ENCODE measurements around the gene CIDEB. TPM values are rescaled to one million over a fixed set of nuclear protein-coding genes. Genes with fewer than 3 reads are reported as not detected.

CIDEB gene
- polyA plus RNA-seq, 1 donor from 2014 or later: not detected

DNA sequence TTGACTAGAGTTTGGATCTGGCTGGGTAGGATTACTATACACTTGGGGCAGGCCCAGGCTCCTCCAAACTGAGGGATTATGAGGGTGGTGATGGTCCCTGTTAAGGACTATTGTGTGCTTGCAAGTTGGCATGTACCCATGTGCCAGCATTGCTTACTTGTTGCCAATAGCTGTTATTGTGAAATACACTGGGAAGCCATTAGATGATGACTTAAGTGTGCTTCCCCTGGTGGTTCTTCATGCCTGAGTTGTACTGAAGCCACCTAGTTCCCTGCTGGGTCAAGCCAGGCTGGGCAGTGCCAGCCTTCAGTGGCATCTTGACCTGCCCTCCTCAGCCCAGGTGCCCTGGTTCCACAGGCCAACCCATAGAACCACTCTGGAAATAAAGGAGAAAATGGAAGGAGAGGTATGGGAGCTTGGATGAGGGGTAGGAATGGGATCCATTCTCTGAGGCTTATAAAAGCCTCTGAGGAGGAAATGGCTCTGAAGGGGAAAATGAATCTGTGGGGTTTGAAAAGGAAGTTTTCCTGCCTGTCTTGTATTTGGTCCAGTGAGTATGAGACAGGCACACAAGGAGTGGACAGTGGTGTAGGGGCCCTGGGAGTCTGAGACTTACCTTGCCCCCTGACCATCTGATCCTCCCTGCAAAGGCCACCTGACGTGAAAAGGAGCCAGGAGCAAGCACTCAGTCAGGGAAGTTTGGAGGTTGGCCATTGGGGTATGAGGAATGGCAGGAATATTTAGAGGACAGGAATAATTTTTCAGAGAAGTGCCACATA is 4.2 kb upstream of the CIDEB start:
- H3K4me3 ChIP-seq (ENCODE audit: low read length): no peak overlapping the region
- H3K9me3 ChIP-seq (ENCODE audit: low read length): no peaks in the 10 kb centered on the region
- H3K9me2 ChIP-seq (ENCODE audit: insufficient read depth, low read length): no peaks in the 10 kb centered on the region
- H3K27me3 ChIP-seq (ENCODE audit: insufficient read depth, low read depth, low read length): no peaks in the 10 kb centered on the region
- no peaks in the 10 kb centered on the region for H4K20me1 ChIP-seq (ENCODE audit: insufficient read depth)
- no peaks in the 10 kb centered on the region for H3K79me2 ChIP-seq (replicated peaks; ENCODE audit: insufficient read depth, low read length)
- H3K36me3 ChIP-seq (ENCODE audit: insufficient read depth, low read length): no peaks in the 10 kb centered on the region
- no peak overlapping the region for H3K27ac ChIP-seq (ENCODE audit: low read length)
- TF ChIP-seq EP300 (conservative IDR thresholded peaks at IDR 0.05; ENCODE audit: poor library complexity, severe bottlenecking): no peak
- TF ChIP-seq, protein P1, sequence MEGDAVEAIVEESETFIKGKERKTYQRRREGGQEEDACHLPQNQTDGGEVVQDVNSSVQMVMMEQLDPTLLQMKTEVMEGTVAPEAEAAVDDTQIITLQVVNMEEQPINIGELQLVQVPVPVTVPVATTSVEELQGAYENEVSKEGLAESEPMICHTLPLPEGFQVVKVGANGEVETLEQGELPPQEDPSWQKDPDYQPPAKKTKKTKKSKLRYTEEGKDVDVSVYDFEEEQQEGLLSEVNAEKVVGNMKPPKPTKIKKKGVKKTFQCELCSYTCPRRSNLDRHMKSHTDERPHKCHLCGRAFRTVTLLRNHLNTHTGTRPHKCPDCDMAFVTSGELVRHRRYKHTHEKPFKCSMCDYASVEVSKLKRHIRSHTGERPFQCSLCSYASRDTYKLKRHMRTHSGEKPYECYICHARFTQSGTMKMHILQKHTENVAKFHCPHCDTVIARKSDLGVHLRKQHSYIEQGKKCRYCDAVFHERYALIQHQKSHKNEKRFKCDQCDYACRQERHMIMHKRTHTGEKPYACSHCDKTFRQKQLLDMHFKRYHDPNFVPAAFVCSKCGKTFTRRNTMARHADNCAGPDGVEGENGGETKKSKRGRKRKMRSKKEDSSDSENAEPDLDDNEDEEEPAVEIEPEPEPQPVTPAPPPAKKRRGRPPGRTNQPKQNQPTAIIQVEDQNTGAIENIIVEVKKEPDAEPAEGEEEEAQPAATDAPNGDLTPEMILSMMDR (IDR thresholded peaks at IDR 0.05; ENCODE audit: poor library complexity, severe bottlenecking): no peak
- TF ChIP-seq TAF1 (IDR thresholded peaks at IDR 0.05; ENCODE audit: low read depth): no peak
- TF ChIP-seq, protein P2, sequence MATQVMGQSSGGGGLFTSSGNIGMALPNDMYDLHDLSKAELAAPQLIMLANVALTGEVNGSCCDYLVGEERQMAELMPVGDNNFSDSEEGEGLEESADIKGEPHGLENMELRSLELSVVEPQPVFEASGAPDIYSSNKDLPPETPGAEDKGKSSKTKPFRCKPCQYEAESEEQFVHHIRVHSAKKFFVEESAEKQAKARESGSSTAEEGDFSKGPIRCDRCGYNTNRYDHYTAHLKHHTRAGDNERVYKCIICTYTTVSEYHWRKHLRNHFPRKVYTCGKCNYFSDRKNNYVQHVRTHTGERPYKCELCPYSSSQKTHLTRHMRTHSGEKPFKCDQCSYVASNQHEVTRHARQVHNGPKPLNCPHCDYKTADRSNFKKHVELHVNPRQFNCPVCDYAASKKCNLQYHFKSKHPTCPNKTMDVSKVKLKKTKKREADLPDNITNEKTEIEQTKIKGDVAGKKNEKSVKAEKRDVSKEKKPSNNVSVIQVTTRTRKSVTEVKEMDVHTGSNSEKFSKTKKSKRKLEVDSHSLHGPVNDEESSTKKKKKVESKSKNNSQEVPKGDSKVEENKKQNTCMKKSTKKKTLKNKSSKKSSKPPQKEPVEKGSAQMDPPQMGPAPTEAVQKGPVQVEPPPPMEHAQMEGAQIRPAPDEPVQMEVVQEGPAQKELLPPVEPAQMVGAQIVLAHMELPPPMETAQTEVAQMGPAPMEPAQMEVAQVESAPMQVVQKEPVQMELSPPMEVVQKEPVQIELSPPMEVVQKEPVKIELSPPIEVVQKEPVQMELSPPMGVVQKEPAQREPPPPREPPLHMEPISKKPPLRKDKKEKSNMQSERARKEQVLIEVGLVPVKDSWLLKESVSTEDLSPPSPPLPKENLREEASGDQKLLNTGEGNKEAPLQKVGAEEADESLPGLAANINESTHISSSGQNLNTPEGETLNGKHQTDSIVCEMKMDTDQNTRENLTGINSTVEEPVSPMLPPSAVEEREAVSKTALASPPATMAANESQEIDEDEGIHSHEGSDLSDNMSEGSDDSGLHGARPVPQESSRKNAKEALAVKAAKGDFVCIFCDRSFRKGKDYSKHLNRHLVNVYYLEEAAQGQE (IDR thresholded peaks at IDR 0.05; ENCODE audit: borderline replicate concordance): no peak
- no peak overlapping the region for H3K9ac ChIP-seq (ENCODE audit: low read length)
- H2AFZ ChIP-seq (ENCODE audit: low read depth, low read length): no peak overlapping the region
- H3F3A ChIP-seq (ENCODE audit: insufficient read depth, low read length, poor library complexity, severe bottlenecking): no peaks in the 10 kb centered on the region
- no peak overlapping the region for H3K4me2 ChIP-seq (ENCODE audit: low read length)

DNA sequence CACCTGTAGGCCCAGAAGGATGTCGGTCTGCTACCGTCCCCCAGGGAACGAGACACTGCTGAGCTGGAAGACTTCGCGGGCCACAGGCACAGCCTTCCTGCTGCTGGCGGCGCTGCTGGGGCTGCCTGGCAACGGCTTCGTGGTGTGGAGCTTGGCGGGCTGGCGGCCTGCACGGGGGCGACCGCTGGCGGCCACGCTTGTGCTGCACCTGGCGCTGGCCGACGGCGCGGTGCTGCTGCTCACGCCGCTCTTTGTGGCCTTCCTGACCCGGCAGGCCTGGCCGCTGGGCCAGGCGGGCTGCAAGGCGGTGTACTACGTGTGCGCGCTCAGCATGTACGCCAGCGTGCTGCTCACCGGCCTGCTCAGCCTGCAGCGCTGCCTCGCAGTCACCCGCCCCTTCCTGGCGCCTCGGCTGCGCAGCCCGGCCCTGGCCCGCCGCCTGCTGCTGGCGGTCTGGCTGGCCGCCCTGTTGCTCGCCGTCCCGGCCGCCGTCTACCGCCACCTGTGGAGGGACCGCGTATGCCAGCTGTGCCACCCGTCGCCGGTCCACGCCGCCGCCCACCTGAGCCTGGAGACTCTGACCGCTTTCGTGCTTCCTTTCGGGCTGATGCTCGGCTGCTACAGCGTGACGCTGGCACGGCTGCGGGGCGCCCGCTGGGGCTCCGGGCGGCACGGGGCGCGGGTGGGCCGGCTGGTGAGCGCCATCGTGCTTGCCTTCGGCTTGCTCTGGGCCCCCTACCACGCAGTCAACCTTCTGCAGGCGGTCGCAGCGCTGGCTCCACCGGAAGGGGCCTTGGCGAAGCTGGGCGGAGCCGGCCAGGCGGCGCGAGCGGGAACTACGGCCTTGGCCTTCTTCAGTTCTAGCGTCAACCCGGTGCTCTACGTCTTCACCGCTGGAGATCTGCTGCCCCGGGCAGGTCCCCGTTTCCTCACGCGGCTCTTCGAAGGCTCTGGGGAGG is 3.1 kb upstream of the CIDEB start, which contains the start of gene LTB4R:
TSS of gene LTB4R (plus strand) at position 857 of the 959 bp plus-strand sequence. CDS start 4,150 bp downstream, outside the sequence.
- no peaks in the 10 kb centered on the region for H3K27me3 ChIP-seq (ENCODE audit: insufficient read depth, low read depth, low read length)
- H2AFZ ChIP-seq (ENCODE audit: low read depth, low read length): no peak within 1 kb of the TSS
- no peaks in the 10 kb centered on the region for H3K79me2 ChIP-seq (replicated peaks; ENCODE audit: insufficient read depth, low read length)
- no peak within 1 kb of the TSS for H3K4me3 ChIP-seq (ENCODE audit: low read length)
- no peaks in the 10 kb centered on the region for H4K20me1 ChIP-seq (ENCODE audit: insufficient read depth)
- TF ChIP-seq TAF1 (IDR thresholded peaks at IDR 0.05; ENCODE audit: low read depth) (no peak), MXI1 (conservative IDR thresholded peaks at IDR 0.05; ENCODE audit: poor library complexity, severe bottlenecking) (no peak), SMC3 (conservative IDR thresholded peaks at IDR 0.05; ENCODE audit: poor library complexity) (no peak), RAD21 (conservative IDR thresholded peaks at IDR 0.05) (no peak), EP300 (conservative IDR thresholded peaks at IDR 0.05; ENCODE audit: poor library complexity, severe bottlenecking) (no peak), POLR2AphosphoS5 (IDR thresholded peaks at IDR 0.05) (no peak), EZH2 (IDR thresholded peaks at IDR 0.05; ENCODE audit: borderline replicate concordance, insufficient read depth, low read length, poor library complexity, severe bottlenecking) (no peak)
- TF ChIP-seq, protein P2 (IDR thresholded peaks at IDR 0.05; ENCODE audit: borderline replicate concordance): no peak
- TF ChIP-seq, protein P1 (IDR thresholded peaks at IDR 0.05; ENCODE audit: poor library complexity, severe bottlenecking): no peak
- H3K27ac ChIP-seq (ENCODE audit: low read length): no peak within 1 kb of the TSS
- H3K9me3 ChIP-seq (ENCODE audit: low read length): no peaks in the 10 kb centered on the region
- H3K9ac ChIP-seq (ENCODE audit: low read length): no peak within 1 kb of the TSS
- H3F3A ChIP-seq (ENCODE audit: insufficient read depth, low read length, poor library complexity, severe bottlenecking): no peaks in the 10 kb centered on the region
- no peaks in the 10 kb centered on the region for H3K36me3 ChIP-seq (ENCODE audit: insufficient read depth, low read length)
- H3K4me2 ChIP-seq (ENCODE audit: low read length): no peak within 1 kb of the TSS
- no peaks in the 10 kb centered on the region for H3K9me2 ChIP-seq (ENCODE audit: insufficient read depth, low read length)

Measured in neural cell (in vitro differentiated cells).